Measurements from ENCODE around the gene RAPGEF4.

- TF ChIP-seq, protein P1, sequence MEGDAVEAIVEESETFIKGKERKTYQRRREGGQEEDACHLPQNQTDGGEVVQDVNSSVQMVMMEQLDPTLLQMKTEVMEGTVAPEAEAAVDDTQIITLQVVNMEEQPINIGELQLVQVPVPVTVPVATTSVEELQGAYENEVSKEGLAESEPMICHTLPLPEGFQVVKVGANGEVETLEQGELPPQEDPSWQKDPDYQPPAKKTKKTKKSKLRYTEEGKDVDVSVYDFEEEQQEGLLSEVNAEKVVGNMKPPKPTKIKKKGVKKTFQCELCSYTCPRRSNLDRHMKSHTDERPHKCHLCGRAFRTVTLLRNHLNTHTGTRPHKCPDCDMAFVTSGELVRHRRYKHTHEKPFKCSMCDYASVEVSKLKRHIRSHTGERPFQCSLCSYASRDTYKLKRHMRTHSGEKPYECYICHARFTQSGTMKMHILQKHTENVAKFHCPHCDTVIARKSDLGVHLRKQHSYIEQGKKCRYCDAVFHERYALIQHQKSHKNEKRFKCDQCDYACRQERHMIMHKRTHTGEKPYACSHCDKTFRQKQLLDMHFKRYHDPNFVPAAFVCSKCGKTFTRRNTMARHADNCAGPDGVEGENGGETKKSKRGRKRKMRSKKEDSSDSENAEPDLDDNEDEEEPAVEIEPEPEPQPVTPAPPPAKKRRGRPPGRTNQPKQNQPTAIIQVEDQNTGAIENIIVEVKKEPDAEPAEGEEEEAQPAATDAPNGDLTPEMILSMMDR (IDR thresholded peaks at IDR 0.05 in 2 of 3, conservative IDR thresholded peaks at IDR 0.05 in 1 of 3; ENCODE audit: insufficient read depth in 2 of 3, low read depth in 1 of 3, low read length in 3 of 3) = no peak
- TF ChIP-seq CEBPB (tag; IDR thresholded peaks at IDR 0.05) = no peak
- no peak for TF ChIP-seq POLR2AphosphoS2 (IDR thresholded peaks at IDR 0.05; ENCODE audit: low read length)
- TF ChIP-seq ATF2 (CRISPR knock-in tag; IDR thresholded peaks at IDR 0.05) = no peak
- TF ChIP-seq SREBF2 (CRISPR knock-in tag; IDR thresholded peaks at IDR 0.05) = no peak
- TF ChIP-seq RUNX1 (IDR thresholded peaks at IDR 0.05; ENCODE audit: low read depth) = no peak
- TF ChIP-seq CREM (IDR thresholded peaks at IDR 0.05; ENCODE audit: low read depth) = no peak
- TF ChIP-seq ZFP1 (CRISPR knock-in tag; IDR thresholded peaks at IDR 0.05) = no peak
Observed at GRCh38 chr2:172782506-172783164, 47.0 kb downstream of the RAPGEF4 start.

Data from K562 (cell line).